NCI-H1694 treated with DMSO at 0.1 percent for 48 hours (cell line): ENCODE measurements around the gene SALL4.
"Not testable (repeated sequence)": the region's sequence is repeated elsewhere in the genome, so short reads cannot be mapped to it uniquely, and the experiment has no call there.

Source experiments
- DNase-seq: peaks from one replicate; lab custom pipeline; 2025; lab: John Stamatoyannopoulos, UW

SALL4 gene

GRCh38 chr20:51802170-51802751, at the start of gene SALL4:
SALL4 (minus strand) TSS chr20:51802521; CDS start chr20:51802408, 113 bp downstream.
- no peak for DNase-seq

DNA sequence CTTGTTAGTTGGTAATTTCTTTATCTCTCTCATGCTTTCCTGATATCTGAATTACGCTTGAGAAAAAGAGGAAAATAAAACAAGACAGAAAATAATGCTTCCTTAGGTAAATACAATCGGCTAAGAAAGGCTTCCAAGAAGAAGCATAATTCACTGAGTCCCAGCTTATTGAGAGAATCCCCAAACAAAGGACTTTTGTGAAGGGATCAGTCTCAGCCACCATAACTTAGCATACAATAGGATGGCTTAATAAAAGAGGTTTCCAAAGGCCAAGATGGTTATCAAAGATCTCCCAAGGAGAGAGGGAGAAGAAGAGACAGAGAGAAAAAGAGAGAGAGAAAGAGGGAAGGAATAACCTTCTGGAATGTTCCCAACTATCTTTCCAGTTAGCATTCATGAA, 46.0 kb upstream of the SALL4 start:
- no peak for DNase-seq

- DNase-seq: no peak
Observed at GRCh38 chr20:51840865-51841264, 38.5 kb upstream of the SALL4 start.

DNA sequence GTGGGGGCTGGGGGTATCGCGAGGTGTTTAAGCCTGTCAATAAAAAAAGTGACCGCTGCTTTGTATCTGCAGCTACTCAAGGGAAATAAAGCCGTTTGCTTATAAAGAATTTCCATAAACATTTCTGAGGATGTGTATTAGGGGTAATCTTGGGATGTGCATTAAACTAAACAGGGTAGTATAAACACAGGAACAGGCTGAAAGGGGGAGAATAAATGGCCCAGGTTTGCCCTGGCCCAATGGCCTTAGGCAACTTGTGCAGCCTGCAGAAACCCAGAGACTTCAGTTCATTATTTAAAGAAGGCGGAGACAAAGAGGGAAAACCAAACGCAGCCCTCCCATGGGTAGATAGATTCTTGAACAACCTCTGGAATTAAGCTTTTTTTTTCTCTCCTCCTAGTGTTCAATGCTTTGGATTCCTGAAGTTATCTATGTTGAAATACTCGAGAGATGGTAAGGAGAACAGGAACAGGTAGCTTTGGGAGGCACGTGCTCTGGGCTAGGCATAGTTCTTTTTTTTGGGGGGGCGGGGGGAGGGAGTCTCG, 35.6 kb upstream of the SALL4 start:
- no peak for DNase-seq

- no peak for DNase-seq
Observed at GRCh38 chr20:51837436-51837835, 35.1 kb upstream of the SALL4 start.

DNA sequence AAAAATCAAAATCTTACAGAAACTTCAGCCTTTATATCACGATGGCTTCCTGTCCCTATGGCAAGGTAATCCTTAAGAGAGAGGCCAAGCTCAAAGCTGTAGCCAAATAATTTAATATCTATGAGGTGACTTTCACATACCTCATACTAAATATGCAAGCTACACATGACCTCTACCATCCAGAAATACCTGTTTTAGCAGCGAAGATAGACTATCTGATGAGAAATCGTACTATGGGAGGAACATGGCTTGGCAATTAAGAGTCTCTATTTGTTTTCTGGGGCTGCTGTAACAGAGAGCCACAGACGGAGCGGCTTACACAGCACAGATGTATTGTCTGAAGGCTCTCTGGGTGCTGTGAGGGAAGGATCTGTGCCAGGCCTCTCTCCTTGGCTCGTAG, 31.0 kb upstream of the SALL4 start:
- DNase-seq: no peak

- no peak for DNase-seq
Observed at GRCh38 chr20:51832276-51832675, 30.0 kb upstream of the SALL4 start.

- DNase-seq: no peak
Observed at GRCh38 chr20:51831866-51832265, 29.5 kb upstream of the SALL4 start.

DNA sequence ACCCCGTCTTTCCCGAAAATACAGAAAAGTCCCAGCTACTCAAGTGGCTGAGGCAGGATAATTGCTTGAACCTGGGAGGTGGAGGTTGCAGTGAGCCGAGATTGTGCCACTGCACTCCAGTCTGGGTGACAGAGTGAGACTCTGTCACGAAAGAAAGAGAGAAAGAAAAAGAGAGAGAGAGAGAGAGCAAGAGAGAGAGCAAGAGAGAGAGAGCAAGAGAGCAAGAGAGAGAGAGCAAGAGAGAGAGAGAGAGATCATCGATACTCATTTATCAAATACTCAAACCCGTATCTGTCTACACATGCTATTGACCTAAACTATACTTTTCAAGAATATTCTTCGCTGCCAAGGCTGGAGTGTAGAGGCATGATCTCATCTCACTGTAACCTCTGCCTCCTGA, 28.2 kb upstream of the SALL4 start:
- DNase-seq: no peak

DNA sequence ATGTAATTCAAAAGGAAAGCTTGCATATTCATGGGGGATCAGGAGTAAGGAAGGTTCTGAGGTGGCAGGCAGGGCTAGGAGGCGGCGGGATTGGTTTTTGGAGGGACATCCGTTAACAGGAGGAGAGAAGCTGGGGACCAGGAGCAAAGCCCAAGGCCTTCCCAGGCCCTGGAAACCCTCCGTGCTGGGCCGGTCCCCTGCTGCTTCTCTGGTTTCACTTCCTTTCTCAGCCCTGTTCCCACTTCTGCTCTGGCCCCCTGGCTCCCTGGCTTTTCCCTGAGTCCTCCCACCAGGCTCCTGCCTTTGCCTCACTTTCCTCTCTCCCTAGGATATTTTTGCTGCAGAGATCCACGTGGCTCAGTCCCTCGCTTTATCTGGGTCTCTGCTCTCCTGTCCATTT, 26.4 kb upstream of the SALL4 start:
- no peak for DNase-seq

DNA sequence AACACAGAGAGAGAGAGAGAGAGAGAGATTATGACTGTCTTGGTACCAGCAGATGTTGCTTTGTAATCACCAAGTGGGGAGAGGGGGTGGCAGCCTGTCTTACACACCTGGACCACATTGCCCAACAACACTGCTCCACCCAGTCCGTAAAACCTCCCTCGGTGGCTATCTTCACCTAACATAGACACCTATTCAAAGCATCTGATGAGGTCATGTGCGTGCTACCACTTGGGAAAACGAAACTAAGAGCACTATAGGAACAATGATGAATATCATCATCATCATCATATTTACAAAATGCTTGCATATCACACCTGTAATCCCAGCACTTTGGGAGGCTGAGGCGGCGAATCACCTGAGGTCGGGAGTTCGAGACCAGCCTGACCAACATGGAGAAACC, 24.1 kb upstream of the SALL4 start:
- DNase-seq: no peak

GRCh38 chr20:51818479-51819008, 16.2 kb upstream of the SALL4 start:
- DNase-seq: no peak

DNA sequence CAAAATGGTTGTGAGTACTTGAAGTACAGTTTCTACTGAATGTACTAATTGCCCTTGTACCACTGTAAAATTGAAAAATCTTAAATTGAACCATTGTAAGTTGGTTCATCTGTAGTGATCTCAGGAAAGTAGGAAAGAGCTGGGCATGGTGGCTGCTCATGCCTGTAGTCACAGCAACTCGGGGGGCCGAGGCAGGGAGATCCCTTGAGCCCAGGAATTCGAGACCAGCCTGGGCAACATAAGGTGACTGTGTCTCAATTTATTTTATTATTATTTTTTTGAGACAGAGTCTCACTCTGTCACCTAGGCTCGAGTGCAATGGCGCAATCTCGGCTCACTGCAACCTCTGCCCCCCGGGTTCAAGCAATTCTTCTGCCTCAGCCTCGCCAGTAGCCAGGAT, 14.5 kb upstream of the SALL4 start:
- DNase-seq: not testable (repeated sequence)

DNA sequence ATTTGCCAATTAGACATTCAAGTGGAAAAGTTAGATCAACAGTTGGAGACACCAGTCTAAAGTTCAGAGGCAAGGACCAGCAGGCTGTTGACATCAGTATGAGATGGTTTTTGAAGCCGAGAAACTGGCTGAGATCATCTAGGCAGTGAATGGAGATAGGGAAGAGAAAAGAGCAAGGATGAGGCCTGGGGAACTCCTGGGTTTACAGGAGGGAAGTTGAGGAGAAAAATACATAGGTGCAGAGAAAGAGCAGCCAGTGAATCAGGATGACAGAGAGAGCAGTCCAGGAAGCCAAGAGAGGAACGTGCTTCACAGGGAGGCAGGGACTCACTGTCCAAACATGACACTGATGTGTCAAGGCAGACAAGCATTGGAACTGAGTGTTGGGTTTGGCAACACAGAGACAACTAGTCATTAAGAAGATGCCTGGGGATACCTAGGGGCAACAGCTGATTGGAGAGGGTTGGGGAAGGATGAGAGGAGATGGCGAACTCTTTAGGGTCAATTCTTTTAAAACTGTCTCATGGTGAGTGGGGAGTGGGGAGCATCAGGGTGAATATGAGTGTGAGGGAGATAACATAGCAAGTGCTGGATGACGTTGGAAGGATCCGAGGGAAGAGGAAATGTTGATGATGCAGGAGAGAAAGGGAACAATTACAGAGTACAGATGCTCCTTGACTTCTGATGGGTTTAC, 13.2 kb upstream of the SALL4 start:
- DNase-seq: no peak

DNA sequence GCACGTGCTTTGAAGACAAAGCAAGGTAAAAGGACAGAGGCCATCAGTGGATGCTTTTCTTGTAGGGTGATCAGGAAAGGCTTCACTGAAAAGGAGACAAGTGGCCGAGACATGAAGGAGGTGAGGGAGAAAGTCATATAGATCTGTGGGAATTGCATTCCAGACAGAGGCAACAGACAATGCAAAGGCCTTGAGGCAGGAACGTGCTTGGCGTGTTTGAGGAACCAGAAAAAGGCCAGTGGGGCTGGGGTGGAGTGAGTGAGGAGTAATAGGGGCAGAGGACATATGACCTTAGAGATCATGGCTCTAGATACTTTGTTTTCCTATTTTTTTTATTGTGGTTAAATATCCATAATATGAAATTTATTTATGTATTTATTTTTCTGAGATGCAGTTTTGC, 10.5 kb upstream of the SALL4 start:
- DNase-seq: no peak

- DNase-seq: no peak
Observed at GRCh38 chr20:51811514-51812128, 9.3 kb upstream of the SALL4 start.

DNA sequence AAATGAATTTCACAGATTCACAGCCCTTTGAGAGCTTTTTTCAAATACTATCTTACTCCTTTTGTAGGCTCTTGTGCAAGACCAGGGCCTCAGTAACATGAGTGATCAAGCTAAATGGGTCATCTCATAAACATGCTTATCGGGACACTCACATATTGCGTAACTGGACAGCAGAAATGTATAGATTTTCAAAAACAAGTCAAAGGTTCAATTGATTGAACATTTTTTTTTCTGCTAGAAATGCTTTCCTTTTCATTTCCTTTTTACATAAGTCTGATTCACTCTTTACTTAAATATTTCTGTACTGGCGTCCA, 8.7 kb upstream of the SALL4 start:
- no peak for DNase-seq

DNA sequence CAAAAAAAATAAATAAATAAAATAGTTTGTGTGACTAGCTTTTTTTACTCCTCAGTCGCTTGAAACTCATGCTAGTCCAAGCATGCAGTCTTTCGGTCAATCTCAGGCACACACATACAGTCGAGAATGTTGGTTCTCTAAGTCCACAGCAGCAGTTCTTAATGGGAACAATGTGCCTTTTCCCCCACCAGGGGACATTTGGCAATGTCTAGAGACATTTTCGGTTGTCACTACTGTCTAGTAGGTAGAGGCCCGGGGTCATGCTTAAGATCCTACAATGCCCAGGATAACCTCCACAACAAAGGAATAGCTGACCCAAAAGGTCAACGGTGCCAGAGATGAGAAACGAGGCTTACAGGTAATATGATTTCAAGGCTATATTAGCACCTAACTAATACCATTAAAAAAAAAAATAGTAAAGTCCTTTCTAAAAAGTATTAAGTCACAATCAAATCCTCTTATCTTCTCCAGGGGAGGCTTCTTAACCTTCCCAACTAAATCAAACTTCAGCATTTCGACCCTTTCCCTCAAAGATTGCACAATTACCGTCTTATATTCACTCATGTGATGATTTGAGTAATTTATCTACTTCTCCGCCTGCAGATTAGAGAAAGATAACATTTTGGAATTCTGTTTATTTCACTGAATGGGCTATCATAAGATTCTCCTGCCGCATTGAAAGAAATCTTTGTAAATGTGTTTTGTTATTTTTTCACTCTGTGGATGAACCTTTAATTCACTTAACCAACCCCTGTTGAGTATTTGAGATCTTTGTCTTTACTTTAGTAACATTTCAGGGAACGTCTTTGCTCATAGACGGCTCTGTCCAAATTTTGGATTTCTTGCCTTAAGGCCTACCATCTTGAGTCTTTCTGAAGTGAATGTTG, 8.1 kb upstream of the SALL4 start:
- no peak for DNase-seq

GRCh38 chr20:51807720-51808250, 5.5 kb upstream of the SALL4 start:
- no peak for DNase-seq

- DNase-seq: no peak
Observed at GRCh38 chr20:51804754-51805153, 2.4 kb upstream of the SALL4 start.

DNA sequence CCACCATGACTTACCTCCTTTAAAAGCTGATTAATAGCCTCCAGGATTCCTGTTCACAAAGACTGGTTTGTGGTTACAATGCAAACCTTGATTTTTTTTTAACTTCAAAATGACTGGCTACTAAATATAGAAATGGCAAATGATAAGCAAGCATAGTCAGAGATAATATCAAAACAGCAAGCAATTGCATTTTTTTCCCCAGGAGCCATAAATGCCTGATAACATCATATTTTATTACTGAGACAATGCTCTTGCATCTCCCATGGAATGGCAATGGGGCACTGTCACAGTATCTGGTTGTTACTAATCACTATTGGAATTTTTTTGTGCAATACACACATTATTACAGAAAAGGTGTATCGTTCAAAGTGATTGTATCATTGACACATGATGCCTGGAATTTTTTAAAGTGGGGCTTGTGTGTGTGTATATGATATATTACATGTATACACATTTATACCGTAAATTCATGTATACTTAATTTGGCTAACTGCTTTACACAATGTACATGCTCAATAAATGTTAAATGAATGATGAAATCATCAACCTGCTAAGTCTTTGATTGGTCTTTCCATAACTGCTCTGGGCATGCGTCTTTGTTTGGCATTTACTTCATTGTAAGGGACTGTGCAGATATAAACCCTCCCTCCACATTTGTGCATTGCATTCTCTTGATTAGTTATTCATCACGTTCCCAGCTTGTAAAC, 980 bp upstream of the SALL4 start:
- no peak for DNase-seq

DNA sequence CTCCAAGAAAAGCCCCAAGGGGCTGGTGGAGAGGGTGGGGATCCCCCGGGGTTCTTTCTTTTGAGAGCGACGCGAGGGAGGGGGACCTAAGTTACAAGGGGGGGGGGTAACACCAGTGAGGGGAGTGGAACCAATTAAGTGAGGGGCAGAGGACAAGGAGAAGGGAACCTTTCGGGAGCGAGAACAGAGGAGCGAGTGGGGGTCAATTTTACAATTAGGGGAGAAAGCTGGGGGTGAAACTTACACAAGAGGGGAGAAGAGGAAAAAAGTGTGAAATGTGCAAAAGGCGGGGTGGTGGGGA, 548 bp downstream of the SALL4 start:
- no peak for DNase-seq
